NB4 (cell line): ENCODE measurements around the gene COG3.

Experiments used
- CTCF ChIP-seq: IDR thresholded peaks from one replicate; pipeline ENCODE4 v1.5.1; 2012; ENCODE audit warnings: low read depth, low read length
- POLR2A ChIP-seq: IDR thresholded peaks from 2 replicates; pipeline ENCODE4 v1.6.1; 2011; ENCODE audit warnings: mild to moderate bottlenecking; ENCODE audit not compliant: insufficient read length; ENCODE audit errors: extremely low read depth

- TF ChIP-seq CTCF, result no peak
- no peak for TF ChIP-seq POLR2A
Measured at GRCh38 chr13:45510672-45511071, 45.9 kb downstream of the COG3 start.
